OCI-LY3 (cell line): Measurements from ENCODE around the gene PLTP.

Experiments
- H2AFZ ChIP-seq: fragments of 200-600, 300-600 bp; shearing (Covaris generic); 2 replicates; pipeline ENCODE4 v1.6.0; 2014; ENCODE audit warnings: antibody characterized with exemption, low read depth, low read length
- H3K27ac ChIP-seq: fragments of 200-600, 300-600 bp; sonication (generic); 2 replicates; pipeline ENCODE4 v1.5.1; 2014; ENCODE audit warnings: mild to moderate bottlenecking, low read length, moderate library complexity, mixed read lengths
- H3K27me3 ChIP-seq: fragments of 200-600, 300-600 bp; sonication (generic); 2 replicates; pipeline ENCODE4 v1.6.1; 2014; ENCODE audit warnings: low read depth, low read length, mixed read lengths
- H3K36me3 ChIP-seq: fragments of 200-600, 300-600 bp; sonication (generic); replicated peaks from 2 replicates; pipeline ENCODE3; 2014; ENCODE audit warnings: low read depth, low read length, mixed read lengths
- H3K4me1 ChIP-seq: fragments of 300-600, 200-600 bp; sonication (generic); 2 replicates; pipeline ENCODE4 v1.6.1; 2014; ENCODE audit warnings: low read length, mixed read lengths
- H3K4me2 ChIP-seq: fragments of 200-600, 300-600 bp; sonication (generic); 2 replicates; pipeline ENCODE4 v1.6.1; 2014; ENCODE audit warnings: low read length, mixed read lengths
- H3K4me3 ChIP-seq: fragments of 300-600, 200-600 bp; sonication (generic); 2 replicates; pipeline ENCODE4 v1.5.1; 2014; ENCODE audit warnings: antibody characterized with exemption, mild to moderate bottlenecking, low read length, moderate library complexity
- H3K79me2 ChIP-seq: fragments of 300-600, 200-600 bp; shearing (Covaris generic); 2 replicates; pipeline ENCODE4 v1.6.1; 2014; ENCODE audit warnings: mild to moderate bottlenecking, low read length, mixed read lengths
- H3K9ac ChIP-seq: fragments of 300-600, 200-600 bp; shearing (Covaris generic); 2 replicates; pipeline ENCODE4 v1.6.0; 2014; ENCODE audit warnings: mild to moderate bottlenecking, low read length, moderate library complexity
- H3K9me3 ChIP-seq: fragments of 200-600, 300-600 bp; shearing (Covaris generic); 2 replicates; pipeline ENCODE4 v1.6.1; 2014; ENCODE audit warnings: low read length, mixed read lengths; ENCODE audit not compliant: insufficient read depth
- H4K20me1 ChIP-seq: fragments of 200-600, 300-600 bp; sonication (generic); 2 replicates; pipeline ENCODE4 v1.6.1; 2016; ENCODE audit warnings: low read length, mixed read lengths; ENCODE audit not compliant: insufficient read depth
- CTCF ChIP-seq: fragments of 200-600, 300-600 bp; sonication (generic); IDR thresholded peaks from 2 replicates; pipeline ENCODE4 v1.5.1; 2014; ENCODE audit warnings: antibody characterized with exemption, low read length, low read depth
- EZH2phosphoT487 ChIP-seq: fragments of 200-600 bp; shearing (Covaris generic); IDR thresholded peaks from 2 replicates; pipeline ENCODE4 v1.6.1; 2018; ENCODE audit warnings: antibody characterized with exemption, mixed run types, low read depth

PLTP gene

DNA sequence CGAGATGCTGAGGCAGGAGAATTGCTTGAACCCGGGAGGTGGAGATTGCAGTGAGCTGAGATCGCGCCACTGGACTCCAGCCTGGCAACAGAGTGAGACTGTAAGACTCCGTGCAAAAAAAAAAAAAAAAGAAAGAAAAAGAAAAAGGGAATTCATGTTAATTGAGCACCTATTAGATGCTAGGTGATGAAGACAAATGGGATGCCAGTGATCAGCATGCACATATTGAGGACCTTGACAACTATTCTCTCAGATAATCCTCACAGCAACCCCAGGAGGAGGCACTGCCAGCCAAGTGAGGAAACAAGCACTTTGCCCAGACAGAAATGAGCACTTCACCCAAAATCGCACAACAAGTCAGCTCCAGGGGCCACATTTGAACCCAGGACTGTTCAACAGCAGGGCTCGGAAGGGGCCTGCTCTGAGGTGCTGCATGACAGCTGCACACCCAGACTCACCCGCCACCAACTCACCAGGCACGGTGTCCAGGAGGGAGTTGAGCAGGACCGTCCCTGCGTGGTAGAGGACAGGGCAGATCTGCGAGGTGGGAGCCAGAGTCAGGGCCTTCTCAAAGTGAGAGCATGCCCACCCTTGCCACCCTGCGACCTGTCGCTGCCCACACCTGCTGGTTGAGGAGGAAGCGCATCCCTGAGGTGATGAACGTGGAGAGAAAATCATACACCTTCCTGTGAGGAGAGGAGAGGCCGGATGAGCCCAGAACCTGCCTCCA lies 4.6 kb downstream of the PLTP start:
- H3K36me3 ChIP-seq = no peaks in the 10 kb centered on the region

DNA sequence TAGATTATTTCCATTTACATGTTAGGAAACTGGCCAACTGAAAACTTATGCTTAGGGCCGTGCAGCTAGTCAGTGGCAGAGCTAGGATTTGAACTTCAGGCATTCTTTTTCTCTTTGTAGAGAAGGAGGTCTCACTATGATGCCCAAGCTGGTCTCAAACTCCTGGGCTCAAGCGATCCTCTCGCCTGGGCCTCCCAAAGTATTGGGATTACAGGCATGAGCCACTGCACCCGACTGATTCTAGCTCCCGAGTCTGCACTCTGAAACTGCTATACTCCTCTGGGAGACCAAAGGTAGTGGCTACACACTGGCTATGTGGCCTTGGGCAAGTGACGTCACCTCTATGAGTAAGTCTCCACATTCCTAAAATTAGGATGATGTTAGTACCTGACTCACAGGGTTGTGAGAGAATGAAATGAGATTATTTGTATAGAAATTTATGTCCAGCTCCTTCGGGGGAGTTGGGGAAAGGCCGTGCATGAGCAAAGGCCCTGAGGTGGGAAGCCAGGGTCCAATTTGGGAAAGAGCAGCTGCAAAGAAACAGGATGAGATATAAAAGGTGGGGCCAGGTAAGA lies 6.4 kb downstream of the PLTP start:
- Histone ChIP-seq H3K27me3 (no peaks in the 10 kb centered on the region), H3K9me3 (no peaks in the 10 kb centered on the region), H3K9ac (no peak overlapping the region), H3K27ac (no peak overlapping the region), H2AFZ (no peak overlapping the region), H3K4me2 (no peak overlapping the region), H3K36me3 (peaks cover 2% of the 10 kb centered on the region), H3K4me1 (peaks cover 6% of the 10 kb centered on the region; the same call in 1 of the 2 replicates), H3K4me3 (no peak overlapping the region), H4K20me1 (no peaks in the 10 kb centered on the region), H3K79me2 (no peaks in the 10 kb centered on the region)
- TF ChIP-seq EZH2phosphoT487 = no peak
- TF ChIP-seq CTCF = no peak

More for the DNA sequence above, 4.6 kb downstream of the PLTP start:
- Histone ChIP-seq H3K4me3 (no peak overlapping the region), H3K9me3 (no peaks in the 10 kb centered on the region), H4K20me1 (no peaks in the 10 kb centered on the region), H3K27ac (no peak overlapping the region), H2AFZ (no peak overlapping the region), H3K27me3 (no peaks in the 10 kb centered on the region), H3K4me1 (peaks cover 19% of the 10 kb centered on the region), H3K79me2 (no peaks in the 10 kb centered on the region; the same call in 1 of the 2 replicates), H3K4me2 (no peak overlapping the region), H3K9ac (no peak overlapping the region)
- TF ChIP-seq EZH2phosphoT487 (no peak), CTCF (no peak)

DNA sequence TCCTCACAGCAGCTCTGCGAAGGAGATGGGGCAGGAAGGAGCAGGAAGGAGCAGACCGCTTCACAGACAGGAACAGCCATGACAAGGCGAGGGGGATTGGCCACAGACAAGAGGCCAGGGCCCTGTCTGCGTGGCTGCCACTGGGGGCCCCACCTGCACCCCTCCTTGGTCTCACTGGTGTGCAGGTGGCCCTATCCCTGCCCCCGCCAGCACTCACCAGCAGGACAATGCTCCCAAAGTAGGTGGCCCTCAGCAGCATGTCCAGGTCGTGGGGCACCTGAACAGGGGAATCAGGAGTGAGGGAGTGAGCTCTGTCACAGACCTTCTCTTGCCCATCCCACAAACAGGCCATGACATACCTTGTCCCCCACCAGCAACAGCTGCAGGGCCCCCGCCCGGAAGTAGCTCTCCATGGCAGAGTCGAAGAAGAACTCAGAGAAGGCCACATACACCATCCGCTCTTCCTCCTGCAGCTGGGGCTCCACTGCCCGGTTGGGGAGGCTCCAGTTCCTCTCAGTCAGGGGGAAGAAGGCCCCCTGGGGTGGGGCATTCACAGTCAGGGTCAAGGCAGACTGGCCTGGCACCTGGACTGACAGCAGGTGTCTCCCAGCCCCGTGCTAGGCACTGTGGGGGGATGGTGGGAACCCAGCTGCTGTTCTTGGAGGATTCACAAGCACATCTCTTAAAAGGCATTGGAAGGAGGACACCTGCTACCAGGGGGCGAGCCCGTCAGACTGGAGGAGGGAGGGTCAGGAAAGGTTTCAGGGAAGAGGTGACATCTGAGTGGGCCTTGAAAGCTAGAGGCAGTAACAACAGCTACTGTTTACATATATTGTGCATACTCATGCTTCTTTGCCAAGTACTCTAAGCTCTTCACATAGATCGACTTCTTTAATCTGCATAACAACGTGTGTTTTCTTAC lies 7.1 kb downstream of the PLTP start:
- H3K36me3 ChIP-seq = peaks cover 2% of the 10 kb centered on the region
- no peaks in the 10 kb centered on the region for H3K79me2 ChIP-seq
- no peaks in the 10 kb centered on the region for H4K20me1 ChIP-seq
- no peaks in the 10 kb centered on the region for H3K27me3 ChIP-seq
- no peak overlapping the region for H3K9ac ChIP-seq
- no peak overlapping the region for H2AFZ ChIP-seq
- no peaks in the 10 kb centered on the region for H3K9me3 ChIP-seq
- no peak overlapping the region for H3K27ac ChIP-seq
- H3K4me2 ChIP-seq = no peak overlapping the region
- H3K4me3 ChIP-seq = no peak overlapping the region
- TF ChIP-seq EZH2phosphoT487 = no peak
- TF ChIP-seq CTCF = no peak
- H3K4me1 ChIP-seq = peaks cover 2% of the 10 kb centered on the region; the same call in 1 of the 2 replicates
